Fibroblast of villous mesenchyme (primary cell): ENCODE results near the gene ZNF862. TPM values are rescaled to one million over a fixed set of nuclear protein-coding genes. Genes with fewer than 3 reads are reported as not detected.

Experiments
- DNase-seq: peaks from one replicate; pipeline ENCODE4 v3.0.0-alpha.2; 2010; ENCODE audit warnings: low read depth
- H3K4me3 ChIP-seq: 2 replicates; pipeline ENCODE4 v1.5.1; 2011; ENCODE audit warnings: low read depth, mild to moderate bottlenecking, low read length
- CTCF ChIP-seq: IDR thresholded peaks from 2 replicates; pipeline ENCODE4 v1.5.1; 2012; ENCODE audit warnings: low read depth, mild to moderate bottlenecking, low read length; ENCODE audit not compliant: insufficient read depth
- total RNA-seq: library from RNA; depleted of rRNA; stranded (reverse); fragments of >200 nt; gene quantifications from 2 replicates; pipeline ENCODE4 v1.2.3, GENCODE V29; 2012

ZNF862 gene
- total RNA-seq, 1 donor = 8.2 TPM

GRCh38 chr7:149808311-149808710, 29.9 kb upstream of the ZNF862 start:
- TF ChIP-seq CTCF = no peak
- no peak overlapping the region for H3K4me3 ChIP-seq
- no peak for DNase-seq

- H3K4me3 ChIP-seq = no peak overlapping the region
- no peak for DNase-seq
- no peak for TF ChIP-seq CTCF
These were observed 29.0 kb upstream of the ZNF862 start for GRCh38 chr7:149809215-149809614.

GRCh38 chr7:149811221-149811620, 27.0 kb upstream of the ZNF862 start:
- peak; percentile 29 for TF ChIP-seq CTCF
- no peak for DNase-seq
- no peak overlapping the region for H3K4me3 ChIP-seq

GRCh38 chr7:149811831-149812490, 26.2 kb upstream of the ZNF862 start:
- no peak for DNase-seq
- no peak for TF ChIP-seq CTCF
- H3K4me3 ChIP-seq = no peak overlapping the region

GRCh38 chr7:149813254-149814035, 24.7 kb upstream of the ZNF862 start:
- DNase-seq = no peak
- no peak overlapping the region for H3K4me3 ChIP-seq
- no peak for TF ChIP-seq CTCF

- DNase-seq = no peak
- H3K4me3 ChIP-seq = no peak overlapping the region
- no peak for TF ChIP-seq CTCF
These were observed 23.7 kb upstream of the ZNF862 start for GRCh38 chr7:149814494-149814893.

- no peak for TF ChIP-seq CTCF
- H3K4me3 ChIP-seq = no peak overlapping the region
- no peak for DNase-seq
These were observed 23.1 kb upstream of the ZNF862 start for GRCh38 chr7:149815121-149815520.
